ENCODE results near the gene MFGE8.

Gene MFGE8

GRCh38 chr15:88913017-88913849 is at the start of gene MFGE8:
TSS of gene MFGE8 (minus strand) at chr15:88913379. CDS start at chr15:88913319, 60 bp downstream.
- peak within 1 kb of the TSS; percentile 59 to 94 for H3K4me3 ChIP-seq (ENCODE audit: low read depth in 1 of 2, low read length in 2 of 2)
- peak within 1 kb of the TSS; percentile 58 for H3K27ac ChIP-seq (ENCODE audit: low read depth, low read length)
- H3K36me3 ChIP-seq (ENCODE audit: insufficient read depth, low read length): no peaks in the 10 kb centered on the region
- peaks cover 10% of the 10 kb centered on the region for H3K4me1 ChIP-seq (ENCODE audit: insufficient read depth, low read length)
- H3K27me3 ChIP-seq (ENCODE audit: control insufficient read depth in 1 of 2, insufficient read depth in 2 of 2, low read length in 2 of 2): no peaks in the 10 kb centered on the region
- H3K9me3 ChIP-seq (ENCODE audit: low read length): no peaks in the 10 kb centered on the region
- H3K9ac ChIP-seq (ENCODE audit: low read length): peak within 1 kb of the TSS; percentile 18

- H3K9ac ChIP-seq (ENCODE audit: low read length): no peak overlapping the region
- H3K9me3 ChIP-seq (ENCODE audit: low read length): no peaks in the 10 kb centered on the region
- no peaks in the 10 kb centered on the region for H3K4me1 ChIP-seq (ENCODE audit: insufficient read depth, low read length)
Measured at GRCh38 chr15:88959445-88959844, 46.3 kb upstream of the MFGE8 start.

GRCh38 chr15:88956906-88957305 is 43.7 kb upstream of the MFGE8 start:
- no peaks in the 10 kb centered on the region for H3K9me3 ChIP-seq (ENCODE audit: low read length)
- no peaks in the 10 kb centered on the region for H3K27me3 ChIP-seq (ENCODE audit: control insufficient read depth in 1 of 2, insufficient read depth in 2 of 2, low read length in 2 of 2)
- no peaks in the 10 kb centered on the region for H3K36me3 ChIP-seq (ENCODE audit: insufficient read depth, low read length)
- no peak overlapping the region for H3K9ac ChIP-seq (ENCODE audit: low read length)
- H3K27ac ChIP-seq (ENCODE audit: low read depth, low read length): no peak overlapping the region
- no peak overlapping the region for H3K4me3 ChIP-seq (ENCODE audit: low read depth in 1 of 2, low read length in 2 of 2)
- no peaks in the 10 kb centered on the region for H3K4me1 ChIP-seq (ENCODE audit: insufficient read depth, low read length)

More at GRCh38 chr15:88959445-88959844, 46.3 kb upstream of the MFGE8 start:
- no peaks in the 10 kb centered on the region for H3K36me3 ChIP-seq (ENCODE audit: insufficient read depth, low read length)
- H3K4me3 ChIP-seq (ENCODE audit: low read depth in 1 of 2, low read length in 2 of 2): no peak overlapping the region
- no peak overlapping the region for H3K27ac ChIP-seq (ENCODE audit: low read depth, low read length)
- H3K27me3 ChIP-seq (ENCODE audit: control insufficient read depth in 1 of 2, insufficient read depth in 2 of 2, low read length in 2 of 2): no peaks in the 10 kb centered on the region

- no peak overlapping the region for H3K27ac ChIP-seq (ENCODE audit: low read depth, low read length)
- no peak overlapping the region for H3K4me3 ChIP-seq (ENCODE audit: low read depth in 1 of 2, low read length in 2 of 2)
- H3K9me3 ChIP-seq (ENCODE audit: low read length): no peaks in the 10 kb centered on the region
- no peaks in the 10 kb centered on the region for H3K4me1 ChIP-seq (ENCODE audit: insufficient read depth, low read length)
- no peak overlapping the region for H3K9ac ChIP-seq (ENCODE audit: low read length)
- no peaks in the 10 kb centered on the region for H3K36me3 ChIP-seq (ENCODE audit: insufficient read depth, low read length)
- H3K27me3 ChIP-seq (ENCODE audit: control insufficient read depth in 1 of 2, insufficient read depth in 2 of 2, low read length in 2 of 2): no peaks in the 10 kb centered on the region
Measured at GRCh38 chr15:88956263-88956662, 43.1 kb upstream of the MFGE8 start.

GRCh38 chr15:88954431-88955277 is 41.5 kb upstream of the MFGE8 start:
- no peaks in the 10 kb centered on the region for H3K9me3 ChIP-seq (ENCODE audit: low read length)
- H3K9ac ChIP-seq (ENCODE audit: low read length): no peak overlapping the region
- H3K27me3 ChIP-seq (ENCODE audit: control insufficient read depth in 1 of 2, insufficient read depth in 2 of 2, low read length in 2 of 2): no peaks in the 10 kb centered on the region
- H3K4me1 ChIP-seq (ENCODE audit: insufficient read depth, low read length): no peaks in the 10 kb centered on the region
- no peaks in the 10 kb centered on the region for H3K36me3 ChIP-seq (ENCODE audit: insufficient read depth, low read length)
- H3K4me3 ChIP-seq (ENCODE audit: low read depth in 1 of 2, low read length in 2 of 2): no peak overlapping the region
- H3K27ac ChIP-seq (ENCODE audit: low read depth, low read length): no peak overlapping the region

GRCh38 chr15:88950600-88951160 is 37.5 kb upstream of the MFGE8 start:
- Histone ChIP-seq H3K27me3 (ENCODE audit: control insufficient read depth in 1 of 2, insufficient read depth in 2 of 2, low read length in 2 of 2) (no peaks in the 10 kb centered on the region), H3K4me3 (ENCODE audit: low read depth in 1 of 2, low read length in 2 of 2) (no peak overlapping the region), H3K4me1 (ENCODE audit: insufficient read depth, low read length) (no peaks in the 10 kb centered on the region), H3K27ac (ENCODE audit: low read depth, low read length) (no peak overlapping the region), H3K9ac (ENCODE audit: low read length) (no peak overlapping the region), H3K36me3 (ENCODE audit: insufficient read depth, low read length) (no peaks in the 10 kb centered on the region), H3K9me3 (ENCODE audit: low read length) (no peaks in the 10 kb centered on the region)

GRCh38 chr15:88949734-88950400 is 36.7 kb upstream of the MFGE8 start:
- Histone ChIP-seq H3K27ac (ENCODE audit: low read depth, low read length) (no peak overlapping the region), H3K9ac (ENCODE audit: low read length) (no peak overlapping the region), H3K4me1 (ENCODE audit: insufficient read depth, low read length) (no peaks in the 10 kb centered on the region), H3K9me3 (ENCODE audit: low read length) (no peaks in the 10 kb centered on the region), H3K4me3 (ENCODE audit: low read depth in 1 of 2, low read length in 2 of 2) (no peak overlapping the region), H3K36me3 (ENCODE audit: insufficient read depth, low read length) (no peaks in the 10 kb centered on the region), H3K27me3 (ENCODE audit: control insufficient read depth in 1 of 2, insufficient read depth in 2 of 2, low read length in 2 of 2) (no peaks in the 10 kb centered on the region)

GRCh38 chr15:88940110-88940675 is 27.0 kb upstream of the MFGE8 start:
- H3K27ac ChIP-seq (ENCODE audit: low read depth, low read length): no peak overlapping the region
- H3K9me3 ChIP-seq (ENCODE audit: low read length): no peaks in the 10 kb centered on the region
- H3K36me3 ChIP-seq (ENCODE audit: insufficient read depth, low read length): no peaks in the 10 kb centered on the region
- H3K4me1 ChIP-seq (ENCODE audit: insufficient read depth, low read length): no peaks in the 10 kb centered on the region
- H3K27me3 ChIP-seq (ENCODE audit: control insufficient read depth in 1 of 2, insufficient read depth in 2 of 2, low read length in 2 of 2): no peaks in the 10 kb centered on the region
- H3K9ac ChIP-seq (ENCODE audit: low read length): no peak overlapping the region
- H3K4me3 ChIP-seq (ENCODE audit: low read depth in 1 of 2, low read length in 2 of 2): no peak overlapping the region

- Histone ChIP-seq H3K4me3 (ENCODE audit: low read depth in 1 of 2, low read length in 2 of 2) (no peak overlapping the region), H3K36me3 (ENCODE audit: insufficient read depth, low read length) (no peaks in the 10 kb centered on the region), H3K27ac (ENCODE audit: low read depth, low read length) (no peak overlapping the region), H3K9me3 (ENCODE audit: low read length) (no peaks in the 10 kb centered on the region), H3K9ac (ENCODE audit: low read length) (no peak overlapping the region), H3K27me3 (ENCODE audit: control insufficient read depth in 1 of 2, insufficient read depth in 2 of 2, low read length in 2 of 2) (no peaks in the 10 kb centered on the region), H3K4me1 (ENCODE audit: insufficient read depth, low read length) (no peaks in the 10 kb centered on the region)
Measured at GRCh38 chr15:88939486-88939806, 26.3 kb upstream of the MFGE8 start.

- no peaks in the 10 kb centered on the region for H3K27me3 ChIP-seq (ENCODE audit: control insufficient read depth in 1 of 2, insufficient read depth in 2 of 2, low read length in 2 of 2)
- no peaks in the 10 kb centered on the region for H3K4me1 ChIP-seq (ENCODE audit: insufficient read depth, low read length)
- no peak overlapping the region for H3K4me3 ChIP-seq (ENCODE audit: low read depth in 1 of 2, low read length in 2 of 2)
- no peak overlapping the region for H3K9ac ChIP-seq (ENCODE audit: low read length)
- no peak overlapping the region for H3K27ac ChIP-seq (ENCODE audit: low read depth, low read length)
- H3K9me3 ChIP-seq (ENCODE audit: low read length): no peaks in the 10 kb centered on the region
- no peaks in the 10 kb centered on the region for H3K36me3 ChIP-seq (ENCODE audit: insufficient read depth, low read length)
Measured at GRCh38 chr15:88938802-88939485, 25.8 kb upstream of the MFGE8 start.

Data from muscle layer of colon (tissue), 2 donors.